CD4-positive, alpha-beta T cell treated with Interferon gamma for 1 hour (primary cell): ENCODE measurements around the gene PEAR1.

Experiments
- DNase-seq: peaks from one replicate; pipeline ENCODE4 v3.0.0-alpha.2; 2020

PEAR1 gene

GRCh38 chr1:156942176-156942575 lies 48.7 kb downstream of the PEAR1 start:
- DNase-seq = no peak

GRCh38 chr1:156942576-156942975 lies 49.1 kb downstream of the PEAR1 start:
- DNase-seq = no peak

- DNase-seq = no peak
Measured at GRCh38 chr1:156943756-156944155, 50.2 kb downstream of the PEAR1 start.

GRCh38 chr1:156944268-156944667 lies 50.8 kb downstream of the PEAR1 start:
- DNase-seq = no peak

- DNase-seq = no peak
Measured at GRCh38 chr1:156944848-156945247, 51.3 kb downstream of the PEAR1 start.

GRCh38 chr1:156945881-156946661 lies 52.6 kb downstream of the PEAR1 start:
- no peak for DNase-seq

GRCh38 chr1:156947127-156947526 lies 53.6 kb downstream of the PEAR1 start:
- DNase-seq = no peak

- DNase-seq = no peak
Measured at GRCh38 chr1:156947818-156948525, 54.5 kb downstream of the PEAR1 start.

- DNase-seq = no peak
Measured at GRCh38 chr1:156948708-156949107, 55.2 kb downstream of the PEAR1 start.

- no peak for DNase-seq
Measured at GRCh38 chr1:156949127-156949526, 55.6 kb downstream of the PEAR1 start.

- DNase-seq = no peak
Measured at GRCh38 chr1:156951371-156951770, 57.9 kb downstream of the PEAR1 start.

GRCh38 chr1:156953571-156953970 lies 60.1 kb downstream of the PEAR1 start:
- DNase-seq = no peak

- DNase-seq = no peak
Measured at GRCh38 chr1:156956333-156956732, 62.8 kb downstream of the PEAR1 start.

- DNase-seq = no peak
Measured at GRCh38 chr1:156957634-156958033, 64.1 kb downstream of the PEAR1 start.

- DNase-seq = no peak
Measured at GRCh38 chr1:156958247-156958714, 64.8 kb downstream of the PEAR1 start.

- DNase-seq = no peak
Measured at GRCh38 chr1:156959414-156959813, 65.9 kb downstream of the PEAR1 start.

- DNase-seq = no peak
Measured at GRCh38 chr1:156959925-156960324, 66.4 kb downstream of the PEAR1 start.

- no peak for DNase-seq
Measured at GRCh38 chr1:156961709-156962108, 68.2 kb downstream of the PEAR1 start.

GRCh38 chr1:156963621-156964020 lies 70.1 kb downstream of the PEAR1 start:
- DNase-seq = peak; percentile 60

GRCh38 chr1:156964441-156964840 lies 70.9 kb downstream of the PEAR1 start:
- DNase-seq = no peak
